ENCODE measurements around the gene PTCH1. TPM values are rescaled to one million over a fixed set of nuclear protein-coding genes. Genes with fewer than 3 reads are reported as not detected.

Gene PTCH1
- polyA plus RNA-seq, 4 donors, result 27.6 to 43.0 (median 28.2) TPM

DNA sequence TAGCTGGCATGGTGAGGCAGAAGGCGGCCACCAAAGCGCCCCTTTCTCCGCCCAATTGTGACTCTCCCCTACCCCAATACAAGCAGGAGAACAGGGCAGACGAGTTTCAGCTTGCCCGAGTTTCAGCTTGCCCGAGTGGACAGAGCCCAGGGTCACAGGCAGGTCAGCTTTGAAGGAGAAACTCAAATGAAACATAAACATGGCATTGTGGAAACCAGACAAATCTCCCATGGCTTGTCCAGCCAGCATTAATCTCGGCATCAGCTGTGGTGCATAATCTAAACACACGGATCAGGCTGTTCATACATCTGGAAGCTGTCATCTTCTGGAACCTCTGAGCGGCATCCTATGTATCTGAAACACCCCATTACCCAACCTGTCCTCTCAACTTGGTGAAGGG, 16.9 kb downstream of the PTCH1 start:
- no peak for DNase-seq (ENCODE audit: low read depth in 4 of 4, low spot score in 2 of 4)

- no peak for DNase-seq (ENCODE audit: low read depth in 4 of 4, low spot score in 2 of 4)
Observed at GRCh38 chr9:95499046-95499676, 17.6 kb downstream of the PTCH1 start.

DNA sequence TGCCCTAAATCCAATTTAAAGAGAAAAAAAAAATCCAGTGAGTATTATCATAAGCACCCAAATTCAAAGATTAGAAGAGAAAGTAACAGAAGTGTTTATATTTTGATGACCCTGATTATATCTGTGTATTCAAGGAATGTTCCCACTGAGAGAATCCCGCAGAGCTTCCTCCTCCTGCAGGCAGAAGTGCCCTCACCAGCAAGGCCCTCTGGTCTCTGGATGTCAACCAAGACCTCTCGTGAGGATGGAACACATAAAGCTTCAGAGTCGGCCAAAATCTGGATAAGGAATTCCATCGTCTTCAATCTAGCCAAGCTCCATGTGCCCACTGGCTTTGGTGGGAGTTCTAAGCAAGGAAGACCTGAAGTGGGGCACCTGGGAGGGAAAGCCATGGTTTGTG, 18.1 kb downstream of the PTCH1 start:
- DNase-seq (ENCODE audit: low read depth in 4 of 4, low spot score in 2 of 4), result no peak

- no peak for DNase-seq (ENCODE audit: low read depth in 4 of 4, low spot score in 2 of 4)
Observed at GRCh38 chr9:95497772-95498171, 19.0 kb downstream of the PTCH1 start.

GRCh38 chr9:95496687-95497086, 20.1 kb downstream of the PTCH1 start:
- DNase-seq (ENCODE audit: low read depth in 4 of 4, low spot score in 2 of 4), result no peak

DNA sequence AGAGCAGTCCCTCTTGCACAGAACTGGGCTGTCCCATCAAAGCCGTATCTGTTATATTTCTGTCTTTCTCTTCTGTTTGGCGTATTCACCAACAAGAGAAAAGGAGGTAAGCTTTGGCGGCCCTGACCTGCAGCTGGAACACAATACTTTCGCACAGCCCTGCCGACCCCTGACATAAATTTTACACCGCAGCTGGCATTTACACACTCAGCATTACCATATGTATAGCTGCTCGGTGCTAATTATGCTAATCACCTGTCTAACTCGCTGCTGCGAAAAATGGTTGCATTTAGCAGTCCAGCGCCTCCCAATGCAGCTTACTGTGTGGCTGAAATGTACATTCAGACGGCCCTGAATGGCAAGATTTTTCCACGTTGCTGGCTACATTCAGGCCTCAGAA, 20.8 kb downstream of the PTCH1 start:
- no peak for DNase-seq (ENCODE audit: low read depth in 4 of 4, low spot score in 2 of 4)

DNA sequence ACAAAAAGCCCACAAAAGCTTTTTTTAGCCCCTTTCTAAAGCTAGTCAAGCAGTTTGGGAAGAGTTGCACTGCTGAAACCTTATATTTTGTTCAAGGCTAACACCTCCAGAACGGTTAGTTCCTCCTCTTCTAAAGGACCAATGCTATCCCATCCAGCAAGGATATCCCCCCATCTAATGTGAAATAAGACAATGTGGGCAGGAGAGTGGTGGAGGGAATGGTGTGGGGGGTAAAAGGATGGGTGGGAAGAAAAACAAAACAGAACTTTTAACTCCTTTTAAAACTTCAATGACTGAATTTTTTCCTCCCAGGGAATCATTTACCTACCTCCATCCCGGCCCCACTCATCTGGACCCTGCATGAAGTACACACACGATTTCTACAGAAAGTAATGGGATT, 21.2 kb downstream of the PTCH1 start:
- no peak for DNase-seq (ENCODE audit: low read depth in 4 of 4, low spot score in 2 of 4)

GRCh38 chr9:95494416-95495371, 22.1 kb downstream of the PTCH1 start:
- no peak for DNase-seq (ENCODE audit: low read depth in 4 of 4, low spot score in 2 of 4)

DNA sequence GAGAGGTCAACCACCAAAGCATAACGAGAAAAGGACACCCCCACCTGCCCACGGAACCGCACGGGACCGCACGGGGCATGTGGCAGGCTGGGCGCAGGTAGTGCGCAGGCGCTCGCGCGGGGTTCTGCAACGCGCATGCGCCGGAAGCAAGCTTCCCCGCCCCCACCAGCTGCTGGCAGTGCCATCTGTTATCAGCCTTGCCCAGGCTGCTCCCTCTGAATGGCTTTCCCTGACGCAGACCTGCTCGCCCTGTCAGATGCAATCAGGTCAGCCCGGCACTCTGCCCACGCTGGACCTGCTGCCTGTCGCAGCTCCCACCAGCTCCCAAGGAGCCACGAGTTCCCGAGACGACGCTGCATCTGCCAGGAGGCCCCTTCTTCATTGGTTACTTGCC, 22.8 kb downstream of the PTCH1 start:
- DNase-seq (ENCODE audit: low read depth in 4 of 4, low spot score in 2 of 4), result no peak

DNA sequence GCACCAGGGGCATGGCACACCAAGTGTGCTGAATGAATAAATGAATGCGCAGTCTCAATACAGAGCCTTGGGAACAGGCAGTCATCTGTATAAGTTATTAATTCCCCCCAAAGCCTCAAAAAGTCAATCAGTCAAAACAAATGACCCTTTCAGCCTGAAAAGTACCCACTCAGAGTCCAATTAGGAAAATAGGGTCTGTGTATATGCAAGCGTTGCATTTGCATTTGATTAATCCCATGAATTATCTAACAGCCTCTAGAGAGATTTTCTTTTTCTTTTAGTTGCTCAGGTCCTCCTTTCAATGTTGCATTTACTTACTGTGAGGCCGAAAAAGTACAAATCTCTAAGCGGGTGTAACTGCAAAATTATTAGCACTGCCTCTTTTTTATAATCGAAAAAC, 23.4 kb downstream of the PTCH1 start:
- DNase-seq (ENCODE audit: low read depth in 4 of 4, low spot score in 2 of 4), result no peak

- DNase-seq (ENCODE audit: low read depth in 4 of 4, low spot score in 2 of 4), result no peak
Observed at GRCh38 chr9:95491543-95492320, 25.0 kb downstream of the PTCH1 start.

GRCh38 chr9:95488954-95489353, 27.8 kb downstream of the PTCH1 start:
- no peak for DNase-seq (ENCODE audit: low read depth in 4 of 4, low spot score in 2 of 4)

DNA sequence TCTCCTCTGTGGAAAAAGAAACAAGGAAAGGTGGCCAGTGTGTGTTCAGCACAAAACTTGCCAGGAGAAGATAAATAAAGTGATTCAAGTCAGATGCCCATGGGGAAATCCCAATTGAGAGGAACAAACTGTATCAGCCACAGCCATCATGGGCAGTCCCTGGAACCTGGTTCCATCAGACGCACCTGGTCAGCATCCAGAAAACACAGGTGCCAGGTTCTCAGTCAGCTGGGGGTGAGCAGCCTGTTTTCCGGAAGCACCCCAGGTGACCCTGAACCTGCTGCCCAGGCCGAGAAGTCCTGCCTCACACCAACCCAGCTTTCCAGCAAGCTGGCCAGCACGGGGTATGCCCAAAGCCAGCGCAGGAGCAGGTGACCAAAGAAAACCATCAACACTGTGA, 30.5 kb downstream of the PTCH1 start:
- DNase-seq (ENCODE audit: low read depth in 4 of 4, low spot score in 2 of 4), result no peak

- DNase-seq (ENCODE audit: low read depth in 4 of 4, low spot score in 2 of 4), result no peak
Observed at GRCh38 chr9:95484225-95484624, 32.5 kb downstream of the PTCH1 start.

DNA sequence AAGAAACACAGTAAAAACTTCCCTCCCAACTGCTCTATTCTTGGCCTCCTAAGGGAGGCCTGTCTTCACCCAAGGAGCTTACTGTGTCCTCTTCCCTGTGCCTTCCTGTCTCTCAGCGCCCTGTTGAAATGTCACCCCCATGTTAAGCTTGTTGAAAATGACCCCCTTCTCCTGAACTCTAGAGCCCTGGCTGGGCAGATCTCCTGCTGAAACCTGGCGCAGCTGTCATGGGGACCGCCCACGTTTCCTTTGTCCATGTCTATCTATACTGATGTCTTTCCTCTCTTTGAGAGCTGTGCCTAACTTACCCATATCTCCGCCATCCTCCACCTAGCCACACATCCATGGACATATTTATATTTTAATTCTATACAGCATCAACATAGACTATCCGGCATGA, 33.3 kb downstream of the PTCH1 start:
- no peak for DNase-seq (ENCODE audit: low read depth in 4 of 4, low spot score in 2 of 4)

- DNase-seq (ENCODE audit: low read depth in 4 of 4, low spot score in 2 of 4), result no peak
Observed at GRCh38 chr9:95482621-95483020, 34.1 kb downstream of the PTCH1 start.

- no peak for DNase-seq (ENCODE audit: low read depth in 4 of 4, low spot score in 2 of 4)
Observed at GRCh38 chr9:95481000-95481399, 35.8 kb downstream of the PTCH1 start.

GRCh38 chr9:95480346-95480745, 36.4 kb downstream of the PTCH1 start:
- DNase-seq (ENCODE audit: low read depth in 4 of 4, low spot score in 2 of 4), result no peak

DNA sequence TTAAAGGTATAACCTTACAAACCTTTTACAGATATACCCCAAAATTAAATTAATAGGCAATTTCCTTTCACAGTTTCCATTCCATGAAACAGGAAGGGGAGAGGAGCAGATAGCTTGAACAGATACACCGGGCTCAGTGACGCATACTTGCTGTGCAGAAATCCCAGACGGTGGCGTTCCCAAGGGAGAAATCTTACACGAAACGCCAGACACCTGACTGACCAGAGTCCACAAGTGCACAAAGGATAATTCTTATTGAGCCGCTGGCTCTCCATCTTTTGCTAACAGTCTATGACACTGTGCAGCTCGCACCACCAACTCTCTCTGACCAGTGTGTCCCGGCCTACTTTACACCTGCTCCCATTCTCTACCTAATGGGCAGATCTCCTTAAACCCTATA, 37.4 kb downstream of the PTCH1 start:
- DNase-seq (ENCODE audit: low read depth in 4 of 4, low spot score in 2 of 4), result no peak

GRCh38 chr9:95478335-95478734, 38.4 kb downstream of the PTCH1 start:
- no peak for DNase-seq (ENCODE audit: low read depth in 4 of 4, low spot score in 2 of 4)

DNA sequence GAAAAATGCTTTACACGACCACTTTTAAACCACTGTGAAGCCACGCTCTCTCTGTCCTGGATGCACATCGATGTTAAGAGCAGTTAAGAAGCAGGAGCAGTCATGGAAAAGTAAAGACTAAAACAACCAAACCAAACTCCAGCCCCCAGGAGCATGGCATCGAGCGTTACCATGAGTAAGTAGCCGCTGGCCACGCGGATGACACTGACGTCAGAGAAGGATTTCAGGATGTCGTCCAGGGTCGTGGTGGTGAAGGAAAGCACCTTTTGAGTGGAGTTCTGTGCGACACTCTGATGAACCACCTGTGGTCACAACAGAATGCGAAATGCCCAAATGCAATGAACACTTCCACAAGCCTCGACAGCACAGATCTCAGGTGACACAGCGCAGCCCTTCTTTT, 38.9 kb downstream of the PTCH1 start:
- DNase-seq (ENCODE audit: low read depth in 4 of 4, low spot score in 2 of 4), result no peak

Measured in left renal cortex interstitium (tissue), 4 donors.